Suprapubic skin (tissue), 4 donors: ENCODE data around the gene KRTAP21-1. TPM values are rescaled to one million over a fixed set of nuclear protein-coding genes. Genes with fewer than 3 reads are reported as not detected.

Experiments used
- DNase-seq, 2 donors: peaks; one replicate each; pipeline ENCODE4 v3.0.0-alpha.2; 2019; ENCODE audit warnings: low spot score in 2 of 2
- H3K27ac ChIP-seq: fragments of 200-600 bp; sonication (generic); one replicate; pipeline ENCODE4 v1.5.1; 2019
- H3K27me3 ChIP-seq: fragments of 200-600 bp; sonication (generic); one replicate; pipeline ENCODE4 v1.5.1; 2019
- H3K36me3 ChIP-seq: fragments of 200-600 bp; sonication (generic); one replicate; pipeline ENCODE4 v1.5.1; 2019
- H3K4me1 ChIP-seq: fragments of 200-600 bp; sonication (generic); one replicate; pipeline ENCODE4 v1.5.1; 2019
- H3K4me3 ChIP-seq: fragments of 200-600 bp; sonication (generic); one replicate; pipeline ENCODE4 v1.5.1; 2019; ENCODE audit warnings: mild to moderate bottlenecking
- H3K9me3 ChIP-seq: fragments of 200-600 bp; sonication (generic); one replicate; pipeline ENCODE4 v1.5.1; 2019
- EP300 ChIP-seq: sonication (generic); formaldehyde crosslinking; IDR thresholded peaks from one replicate; pipeline ENCODE4 v1.6.1; 2017; ENCODE audit warnings: antibody characterized with exemption
- POLR2A ChIP-seq, 2 donors: fragments of 450-650 bp; IDR thresholded peaks; one replicate each; pipeline ENCODE4 v1.6.1; 2017; ENCODE audit warnings: antibody characterized with exemption in 2 of 2, mild to moderate bottlenecking in 2 of 2, moderate library complexity in 2 of 2
- POLR2AphosphoS5 ChIP-seq, 3 donors: sonication (generic); formaldehyde crosslinking; IDR thresholded peaks; one replicate each; pipeline ENCODE4 v1.6.1; 2017; ENCODE audit warnings: antibody characterized with exemption in 3 of 3
- WGBS: methylation state at CpG from one replicate; pipeline ENCODE4 v1.1.5; 2018; 5-methylcytosine and 5-hydroxymethylcytosine counted together
- total RNA-seq, 4 donors: library from RNA; depleted of rRNA; stranded (reverse); fragments of >200 nt; gene quantifications; one replicate each; pipeline ENCODE4 v1.1.0, GENCODE V29; 2016
- TF ChIP-seq, protein P1 (sequence below), 2 donors: fragments of 200-600 bp in 1 of 2; fragments of 450-650 bp in 1 of 2; sonication (generic) in 1 of 2; IDR thresholded peaks; one replicate each; pipeline ENCODE4 v1.5.1; 2016 to 2019; ENCODE audit warnings: antibody characterized with exemption in 2 of 2, mild to moderate bottlenecking in 1 of 2, moderate library complexity in 1 of 2

Gene KRTAP21-1
- total RNA-seq, 4 donors from 2014 or later = not detected

DNA sequence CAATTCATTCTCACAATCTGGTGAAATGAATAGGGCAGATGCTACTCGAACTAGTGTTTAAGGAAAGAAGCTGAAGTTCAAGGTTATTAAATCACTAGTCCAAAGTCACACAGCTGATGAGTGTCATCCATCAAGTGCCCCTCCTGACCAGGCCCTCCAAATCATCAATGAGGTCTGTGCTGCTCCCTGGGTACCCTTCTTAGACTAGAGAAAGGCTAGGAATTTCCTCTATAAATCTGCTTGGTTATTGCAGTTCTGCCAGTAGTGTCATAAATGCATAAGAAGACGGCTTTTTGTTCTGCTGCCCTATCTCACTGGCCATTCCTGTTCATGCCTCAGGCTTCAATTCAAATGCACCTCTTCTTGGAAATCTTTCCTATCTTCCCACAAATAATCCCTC is 5.5 kb upstream of the KRTAP21-1 start:
- TF ChIP-seq POLR2AphosphoS5 (IDR thresholded peaks at IDR 0.05) (no peak), EP300 (no peak), POLR2A (IDR thresholded peaks at IDR 0.05) (no peak)
- TF ChIP-seq, protein P1, sequence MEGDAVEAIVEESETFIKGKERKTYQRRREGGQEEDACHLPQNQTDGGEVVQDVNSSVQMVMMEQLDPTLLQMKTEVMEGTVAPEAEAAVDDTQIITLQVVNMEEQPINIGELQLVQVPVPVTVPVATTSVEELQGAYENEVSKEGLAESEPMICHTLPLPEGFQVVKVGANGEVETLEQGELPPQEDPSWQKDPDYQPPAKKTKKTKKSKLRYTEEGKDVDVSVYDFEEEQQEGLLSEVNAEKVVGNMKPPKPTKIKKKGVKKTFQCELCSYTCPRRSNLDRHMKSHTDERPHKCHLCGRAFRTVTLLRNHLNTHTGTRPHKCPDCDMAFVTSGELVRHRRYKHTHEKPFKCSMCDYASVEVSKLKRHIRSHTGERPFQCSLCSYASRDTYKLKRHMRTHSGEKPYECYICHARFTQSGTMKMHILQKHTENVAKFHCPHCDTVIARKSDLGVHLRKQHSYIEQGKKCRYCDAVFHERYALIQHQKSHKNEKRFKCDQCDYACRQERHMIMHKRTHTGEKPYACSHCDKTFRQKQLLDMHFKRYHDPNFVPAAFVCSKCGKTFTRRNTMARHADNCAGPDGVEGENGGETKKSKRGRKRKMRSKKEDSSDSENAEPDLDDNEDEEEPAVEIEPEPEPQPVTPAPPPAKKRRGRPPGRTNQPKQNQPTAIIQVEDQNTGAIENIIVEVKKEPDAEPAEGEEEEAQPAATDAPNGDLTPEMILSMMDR (IDR thresholded peaks at IDR 0.05) = no peak

DNA sequence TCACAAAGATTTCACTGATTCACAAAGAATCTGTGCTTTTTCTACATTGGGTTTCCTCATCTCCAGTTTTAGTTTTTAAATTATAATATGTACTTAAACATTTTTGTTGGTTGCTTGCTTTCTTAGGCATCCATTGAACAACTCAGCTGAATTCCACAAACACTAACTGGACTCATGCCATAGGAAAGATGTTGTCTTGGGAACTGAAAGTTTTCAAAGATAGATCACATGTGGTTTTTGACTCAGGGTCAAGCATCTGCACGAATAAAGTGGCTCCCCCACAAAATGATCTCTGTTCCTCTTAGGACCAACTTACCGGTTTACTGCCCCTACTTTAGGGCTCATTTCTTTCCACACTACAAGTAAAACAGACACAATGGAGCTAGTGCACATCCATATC is 3.1 kb upstream of the KRTAP21-1 start:
- WGBS = 74% methylated on average over 2 of the region's 2 CpGs
- no peaks in the 10 kb centered on the region for H3K9me3 ChIP-seq
- H3K4me1 ChIP-seq = no peaks in the 10 kb centered on the region
- no peak for DNase-seq
- no peak for TF ChIP-seq POLR2AphosphoS5 (IDR thresholded peaks at IDR 0.05)
- no peak for TF ChIP-seq EP300
- TF ChIP-seq, protein P1 (IDR thresholded peaks at IDR 0.05) = no peak
- TF ChIP-seq POLR2A (IDR thresholded peaks at IDR 0.05) = no peak
- H3K27me3 ChIP-seq = no peaks in the 10 kb centered on the region
- H3K36me3 ChIP-seq = no peaks in the 10 kb centered on the region
- H3K27ac ChIP-seq = no peak overlapping the region
- no peak overlapping the region for H3K4me3 ChIP-seq

More for the DNA sequence above, 5.5 kb upstream of the KRTAP21-1 start:
- Histone ChIP-seq H3K27me3 (no peaks in the 10 kb centered on the region), H3K4me1 (no peaks in the 10 kb centered on the region), H3K9me3 (no peaks in the 10 kb centered on the region), H3K36me3 (no peaks in the 10 kb centered on the region), H3K27ac (no peak overlapping the region), H3K4me3 (no peak overlapping the region)
- WGBS = 73% methylated on average over 2 of the region's 2 CpGs
- no peak for DNase-seq

DNA sequence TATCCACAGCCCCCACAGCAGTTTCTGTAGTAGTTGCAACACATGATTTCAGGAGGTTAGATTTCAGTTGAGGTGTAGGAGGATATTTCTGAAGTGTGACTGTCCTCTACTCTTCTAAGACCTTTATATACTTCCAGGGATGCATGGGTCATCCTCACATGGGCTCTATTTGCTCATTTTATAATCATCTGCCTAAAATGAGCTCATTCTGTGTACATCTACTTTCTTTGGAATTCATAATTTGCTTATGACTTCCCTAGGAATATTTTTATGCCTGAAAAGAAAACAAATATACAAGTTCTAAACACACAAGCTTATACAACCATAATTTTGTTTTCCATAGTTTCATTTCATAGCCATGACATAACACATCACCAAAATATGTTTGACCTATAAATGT is 8.1 kb downstream of the KRTAP21-1 start, which contains the start of gene KRTAP21-2:
TSS of gene KRTAP21-2 (minus strand) at position 101 of the 400 bp plus-strand sequence. CDS start at position 44, 57 bp downstream.
- no peaks in the 10 kb centered on the region for H3K4me1 ChIP-seq
- H3K4me3 ChIP-seq = no peak within 1 kb of the TSS
- no peak for TF ChIP-seq EP300
- TF ChIP-seq POLR2A (IDR thresholded peaks at IDR 0.05) = no peak
- H3K36me3 ChIP-seq = no peaks in the 10 kb centered on the region
- no peak within 1 kb of the TSS for H3K27ac ChIP-seq
- DNase-seq = no peak
- H3K27me3 ChIP-seq = no peaks in the 10 kb centered on the region
- H3K9me3 ChIP-seq = no peaks in the 10 kb centered on the region

DNA sequence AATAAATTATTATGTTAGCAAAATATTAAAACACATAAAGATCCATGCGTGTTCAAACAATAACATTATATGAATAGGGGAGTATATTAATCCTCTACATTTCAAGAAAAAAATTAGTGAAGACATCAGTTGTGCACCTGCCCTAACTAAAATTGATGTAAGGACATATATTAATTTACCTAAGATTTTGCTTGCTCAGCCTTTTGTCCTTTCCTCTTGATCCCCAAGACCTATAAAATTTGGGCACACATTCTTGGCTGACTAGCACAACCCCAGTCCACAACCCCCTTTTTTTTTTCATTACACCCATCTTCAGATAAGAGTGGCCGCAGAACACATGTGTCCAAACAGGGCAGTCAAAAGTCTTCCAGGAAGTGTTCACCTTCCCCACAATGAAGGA is 14.8 kb downstream of the KRTAP21-1 start:
- Histone ChIP-seq H3K36me3 (no peaks in the 10 kb centered on the region), H3K4me1 (no peaks in the 10 kb centered on the region), H3K27ac (no peak overlapping the region), H3K27me3 (no peaks in the 10 kb centered on the region), H3K4me3 (no peak overlapping the region), H3K9me3 (no peaks in the 10 kb centered on the region)
- TF ChIP-seq EP300 (no peak), POLR2AphosphoS5 (IDR thresholded peaks at IDR 0.05) (no peak), POLR2A (IDR thresholded peaks at IDR 0.05) (no peak)
- TF ChIP-seq, protein P1 (IDR thresholded peaks at IDR 0.05) = no peak
- DNase-seq = no peak
- WGBS = 82% methylated on average over 2 of the region's 2 CpGs

DNA sequence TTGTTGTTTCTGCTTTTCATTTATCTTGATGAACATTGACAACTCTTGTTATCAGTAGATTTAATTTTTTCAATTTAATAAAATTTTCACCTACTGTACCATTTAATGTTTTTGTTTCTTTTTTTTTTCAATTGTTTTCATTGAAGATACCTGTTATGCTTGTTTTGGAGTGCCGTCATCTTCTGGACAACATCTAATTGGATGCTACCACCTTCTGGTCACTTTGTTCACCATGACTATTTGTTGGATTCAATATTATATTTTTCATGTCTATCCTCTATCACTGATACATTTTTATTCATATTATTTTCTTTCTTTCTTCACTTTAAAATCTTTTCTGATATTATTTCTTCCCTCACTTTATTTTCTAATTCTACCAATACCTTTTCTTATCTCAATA is 22.2 kb downstream of the KRTAP21-1 start:
- TF ChIP-seq POLR2AphosphoS5 (IDR thresholded peaks at IDR 0.05) = no peak
- no peak for TF ChIP-seq EP300
- TF ChIP-seq, protein P1 (IDR thresholded peaks at IDR 0.05) = no peak
- no peak for TF ChIP-seq POLR2A (IDR thresholded peaks at IDR 0.05)
- 48% methylated on average over 1 of the region's 1 CpG for WGBS
- H3K27me3 ChIP-seq = no peaks in the 10 kb centered on the region
- no peaks in the 10 kb centered on the region for H3K36me3 ChIP-seq
- DNase-seq = no peak
- H3K4me3 ChIP-seq = no peak overlapping the region
- no peaks in the 10 kb centered on the region for H3K9me3 ChIP-seq
- H3K27ac ChIP-seq = no peak overlapping the region
- no peaks in the 10 kb centered on the region for H3K4me1 ChIP-seq

DNA sequence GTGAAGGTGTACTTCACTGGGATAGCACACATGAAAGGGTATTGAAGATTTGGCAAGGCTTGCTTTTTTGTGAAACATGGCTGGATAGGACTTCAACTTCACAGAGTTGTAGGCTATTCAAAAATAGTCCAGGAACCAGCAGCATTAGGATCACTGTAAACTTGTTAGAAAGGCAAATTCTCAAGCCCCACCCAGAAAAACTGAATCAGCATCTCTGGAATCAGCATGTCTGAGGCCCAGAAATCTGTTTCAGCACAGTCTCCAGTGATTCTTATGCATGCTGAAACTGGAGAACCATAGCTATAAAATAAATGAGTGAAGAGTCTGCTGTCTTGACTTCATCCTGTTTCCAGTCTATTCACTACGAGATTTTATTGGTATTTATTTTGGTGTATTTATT is 28.5 kb downstream of the KRTAP21-1 start:
- 84% methylated on average over 1 of the region's 1 CpG for WGBS
- Histone ChIP-seq H3K27me3 (no peaks in the 10 kb centered on the region), H3K36me3 (no peaks in the 10 kb centered on the region), H3K27ac (no peak overlapping the region), H3K4me1 (no peaks in the 10 kb centered on the region), H3K4me3 (no peak overlapping the region), H3K9me3 (no peaks in the 10 kb centered on the region)
- TF ChIP-seq, protein P1 (IDR thresholded peaks at IDR 0.05) = no peak
- TF ChIP-seq EP300 (no peak), POLR2A (IDR thresholded peaks at IDR 0.05) (no peak), POLR2AphosphoS5 (IDR thresholded peaks at IDR 0.05) (no peak)
- no peak for DNase-seq
